Measurements from ENCODE around the gene BECN2. TPM values are rescaled to one million over a fixed set of nuclear protein-coding genes. Genes with fewer than 3 reads are reported as not detected.

BECN2 gene
- total and polyA plus RNA-seq, 2 of the 13 experiments (the other 11 are each of a cell fraction or from before 2014, with no cell fraction given): not detected

DNA sequence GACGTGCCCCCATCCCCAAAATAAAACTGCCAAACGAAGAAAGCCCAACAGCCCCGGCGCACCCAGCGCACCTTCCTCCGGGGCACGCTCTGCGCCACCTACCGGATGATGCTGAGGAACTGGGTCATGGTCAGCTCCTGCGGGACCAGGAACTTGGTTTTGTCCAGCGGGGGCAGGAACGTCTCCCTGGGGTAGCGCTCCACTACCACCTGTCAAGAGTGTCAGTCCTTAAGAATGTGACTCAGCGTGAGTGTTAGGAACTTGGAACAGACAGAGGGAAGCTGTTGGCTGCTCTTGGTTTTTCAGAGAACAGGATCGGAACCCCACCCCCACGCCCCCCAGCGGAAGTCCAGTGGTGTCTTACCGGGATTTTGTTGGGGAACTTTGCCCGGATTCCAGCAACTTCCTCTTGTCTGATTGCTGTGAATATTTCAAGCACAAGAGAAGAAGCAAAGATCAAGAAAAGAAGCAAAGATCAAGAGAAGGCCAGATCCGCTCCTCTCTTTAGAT is 40.9 kb downstream of the BECN2 start (continued):
- TF ChIP-seq, protein P1, sequence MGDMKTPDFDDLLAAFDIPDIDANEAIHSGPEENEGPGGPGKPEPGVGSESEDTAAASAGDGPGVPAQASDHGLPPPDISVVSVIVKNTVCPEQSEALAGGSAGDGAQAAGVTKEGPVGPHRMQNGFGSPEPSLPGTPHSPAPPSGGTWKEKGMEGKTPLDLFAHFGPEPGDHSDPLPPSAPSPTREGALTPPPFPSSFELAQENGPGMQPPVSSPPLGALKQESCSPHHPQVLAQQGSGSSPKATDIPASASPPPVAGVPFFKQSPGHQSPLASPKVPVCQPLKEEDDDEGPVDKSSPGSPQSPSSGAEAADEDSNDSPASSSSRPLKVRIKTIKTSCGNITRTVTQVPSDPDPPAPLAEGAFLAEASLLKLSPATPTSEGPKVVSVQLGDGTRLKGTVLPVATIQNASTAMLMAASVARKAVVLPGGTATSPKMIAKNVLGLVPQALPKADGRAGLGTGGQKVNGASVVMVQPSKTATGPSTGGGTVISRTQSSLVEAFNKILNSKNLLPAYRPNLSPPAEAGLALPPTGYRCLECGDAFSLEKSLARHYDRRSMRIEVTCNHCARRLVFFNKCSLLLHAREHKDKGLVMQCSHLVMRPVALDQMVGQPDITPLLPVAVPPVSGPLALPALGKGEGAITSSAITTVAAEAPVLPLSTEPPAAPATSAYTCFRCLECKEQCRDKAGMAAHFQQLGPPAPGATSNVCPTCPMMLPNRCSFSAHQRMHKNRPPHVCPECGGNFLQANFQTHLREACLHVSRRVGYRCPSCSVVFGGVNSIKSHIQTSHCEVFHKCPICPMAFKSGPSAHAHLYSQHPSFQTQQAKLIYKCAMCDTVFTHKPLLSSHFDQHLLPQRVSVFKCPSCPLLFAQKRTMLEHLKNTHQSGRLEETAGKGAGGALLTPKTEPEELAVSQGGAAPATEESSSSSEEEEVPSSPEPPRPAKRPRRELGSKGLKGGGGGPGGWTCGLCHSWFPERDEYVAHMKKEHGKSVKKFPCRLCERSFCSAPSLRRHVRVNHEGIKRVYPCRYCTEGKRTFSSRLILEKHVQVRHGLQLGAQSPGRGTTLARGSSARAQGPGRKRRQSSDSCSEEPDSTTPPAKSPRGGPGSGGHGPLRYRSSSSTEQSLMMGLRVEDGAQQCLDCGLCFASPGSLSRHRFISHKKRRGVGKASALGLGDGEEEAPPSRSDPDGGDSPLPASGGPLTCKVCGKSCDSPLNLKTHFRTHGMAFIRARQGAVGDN (CRISPR knock-in tag; IDR thresholded peaks at IDR 0.05): peak; percentile 26; the same call in 1 of the 2 replicates
- TF ChIP-seq NFE2L1 (CRISPR knock-in tag; IDR thresholded peaks at IDR 0.05; ENCODE audit: borderline replicate concordance) (no peak), GATA4 (IDR thresholded peaks at IDR 0.05; ENCODE audit: borderline replicate concordance, low read depth) (no peak), ZNF549 (CRISPR knock-in tag; IDR thresholded peaks at IDR 0.05) (no peak), HNRNPLL (IDR thresholded peaks at IDR 0.05; ENCODE audit: low read depth, low read length, poor library complexity, severe bottlenecking) (peak; percentile 25), CHD2 (IDR thresholded peaks at IDR 0.05; ENCODE audit: low read depth, low read length) (no peak), GABPB1 (CRISPR knock-in tag; IDR thresholded peaks at IDR 0.05) (0 out of 2 replicates have a peak, but pooled peaks have one; percentile 29), CREM (IDR thresholded peaks at IDR 0.05) (no peak), CREM (CRISPR knock-in tag; IDR thresholded peaks at IDR 0.05) (no peak), SOX5 (CRISPR knock-in tag; IDR thresholded peaks at IDR 0.05; ENCODE audit: borderline replicate concordance) (no peak), STAG1 (CRISPR knock-in tag; IDR thresholded peaks at IDR 0.05) (no peak; the same call in 1 of the 2 replicates), ZNF672 (CRISPR knock-in tag; IDR thresholded peaks at IDR 0.05) (no peak), NFE2L2 (IDR thresholded peaks at IDR 0.05; ENCODE audit: low read length) (no peak), KLF16 (CRISPR knock-in tag; IDR thresholded peaks at IDR 0.05) (peak in 1 of 2 experiments; percentile 95; a peak in 2 of 4 replicates), ZNF317 (CRISPR knock-in tag; IDR thresholded peaks at IDR 0.05) (no peak), ZNF138 (CRISPR knock-in tag; IDR thresholded peaks at IDR 0.05; ENCODE audit: low read depth) (no peak)
- TF ChIP-seq, protein P2, sequence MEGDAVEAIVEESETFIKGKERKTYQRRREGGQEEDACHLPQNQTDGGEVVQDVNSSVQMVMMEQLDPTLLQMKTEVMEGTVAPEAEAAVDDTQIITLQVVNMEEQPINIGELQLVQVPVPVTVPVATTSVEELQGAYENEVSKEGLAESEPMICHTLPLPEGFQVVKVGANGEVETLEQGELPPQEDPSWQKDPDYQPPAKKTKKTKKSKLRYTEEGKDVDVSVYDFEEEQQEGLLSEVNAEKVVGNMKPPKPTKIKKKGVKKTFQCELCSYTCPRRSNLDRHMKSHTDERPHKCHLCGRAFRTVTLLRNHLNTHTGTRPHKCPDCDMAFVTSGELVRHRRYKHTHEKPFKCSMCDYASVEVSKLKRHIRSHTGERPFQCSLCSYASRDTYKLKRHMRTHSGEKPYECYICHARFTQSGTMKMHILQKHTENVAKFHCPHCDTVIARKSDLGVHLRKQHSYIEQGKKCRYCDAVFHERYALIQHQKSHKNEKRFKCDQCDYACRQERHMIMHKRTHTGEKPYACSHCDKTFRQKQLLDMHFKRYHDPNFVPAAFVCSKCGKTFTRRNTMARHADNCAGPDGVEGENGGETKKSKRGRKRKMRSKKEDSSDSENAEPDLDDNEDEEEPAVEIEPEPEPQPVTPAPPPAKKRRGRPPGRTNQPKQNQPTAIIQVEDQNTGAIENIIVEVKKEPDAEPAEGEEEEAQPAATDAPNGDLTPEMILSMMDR (CRISPR knock-in tag; IDR thresholded peaks at IDR 0.05): peak; percentile 72
- TF ChIP-seq, protein P3, sequence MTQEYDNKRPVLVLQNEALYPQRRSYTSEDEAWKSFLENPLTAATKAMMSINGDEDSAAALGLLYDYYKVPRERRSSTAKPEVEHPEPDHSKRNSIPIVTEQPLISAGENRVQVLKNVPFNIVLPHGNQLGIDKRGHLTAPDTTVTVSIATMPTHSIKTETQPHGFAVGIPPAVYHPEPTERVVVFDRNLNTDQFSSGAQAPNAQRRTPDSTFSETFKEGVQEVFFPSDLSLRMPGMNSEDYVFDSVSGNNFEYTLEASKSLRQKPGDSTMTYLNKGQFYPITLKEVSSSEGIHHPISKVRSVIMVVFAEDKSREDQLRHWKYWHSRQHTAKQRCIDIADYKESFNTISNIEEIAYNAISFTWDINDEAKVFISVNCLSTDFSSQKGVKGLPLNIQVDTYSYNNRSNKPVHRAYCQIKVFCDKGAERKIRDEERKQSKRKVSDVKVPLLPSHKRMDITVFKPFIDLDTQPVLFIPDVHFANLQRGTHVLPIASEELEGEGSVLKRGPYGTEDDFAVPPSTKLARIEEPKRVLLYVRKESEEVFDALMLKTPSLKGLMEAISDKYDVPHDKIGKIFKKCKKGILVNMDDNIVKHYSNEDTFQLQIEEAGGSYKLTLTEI (CRISPR knock-in tag; conservative IDR thresholded peaks at IDR 0.05): no peak
- TF ChIP-seq, protein P4, sequence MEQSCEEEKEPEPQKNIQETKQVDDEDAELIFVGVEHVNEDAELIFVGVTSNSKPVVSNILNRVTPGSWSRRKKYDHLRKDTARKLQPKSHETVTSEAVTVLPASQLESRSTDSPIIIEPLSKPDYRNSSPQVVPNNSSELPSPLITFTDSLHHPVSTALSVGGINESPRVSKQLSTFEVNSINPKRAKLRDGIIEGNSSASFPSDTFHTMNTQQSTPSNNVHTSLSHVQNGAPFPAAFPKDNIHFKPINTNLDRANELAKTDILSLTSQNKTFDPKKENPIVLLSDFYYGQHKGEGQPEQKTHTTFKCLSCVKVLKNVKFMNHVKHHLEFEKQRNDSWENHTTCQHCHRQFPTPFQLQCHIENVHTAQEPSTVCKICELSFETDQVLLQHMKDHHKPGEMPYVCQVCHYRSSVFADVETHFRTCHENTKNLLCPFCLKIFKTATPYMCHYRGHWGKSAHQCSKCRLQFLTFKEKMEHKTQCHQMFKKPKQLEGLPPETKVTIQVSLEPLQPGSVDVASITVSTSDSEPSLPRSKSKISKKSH (CRISPR knock-in tag; IDR thresholded peaks at IDR 0.05; ENCODE audit: borderline replicate concordance): no peak
- TF ChIP-seq, protein P5, sequence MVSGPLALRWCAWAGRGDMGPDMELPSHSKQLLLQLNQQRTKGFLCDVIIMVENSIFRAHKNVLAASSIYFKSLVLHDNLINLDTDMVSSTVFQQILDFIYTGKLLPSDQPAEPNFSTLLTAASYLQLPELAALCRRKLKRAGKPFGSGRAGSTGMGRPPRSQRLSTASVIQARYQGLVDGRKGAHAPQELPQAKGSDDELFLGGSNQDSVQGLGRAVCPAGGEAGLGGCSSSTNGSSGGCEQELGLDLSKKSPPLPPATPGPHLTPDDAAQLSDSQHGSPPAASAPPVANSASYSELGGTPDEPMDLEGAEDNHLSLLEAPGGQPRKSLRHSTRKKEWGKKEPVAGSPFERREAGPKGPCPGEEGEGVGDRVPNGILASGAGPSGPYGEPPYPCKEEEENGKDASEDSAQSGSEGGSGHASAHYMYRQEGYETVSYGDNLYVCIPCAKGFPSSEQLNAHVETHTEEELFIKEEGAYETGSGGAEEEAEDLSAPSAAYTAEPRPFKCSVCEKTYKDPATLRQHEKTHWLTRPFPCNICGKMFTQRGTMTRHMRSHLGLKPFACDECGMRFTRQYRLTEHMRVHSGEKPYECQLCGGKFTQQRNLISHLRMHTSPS (CRISPR knock-in tag; IDR thresholded peaks at IDR 0.05; ENCODE audit: low read depth): no peak

Data from HepG2 (cell line).